GM21576 (cell line): Measurements from ENCODE around the gene XRCC1.
"Not testable (repeated sequence)": the region's sequence is repeated elsewhere in the genome, so short reads cannot be mapped to it uniquely, and the experiment has no call there.

Source experiments
- ATAC-seq: cut with Tn5 transposase; IDR thresholded peaks from one replicate; pipeline ENCODE4 v1.9.1; 2021; ENCODE audit warnings: mild to moderate bottlenecking, moderate library complexity; ENCODE audit not compliant: unreplicated experiment

Gene XRCC1

DNA sequence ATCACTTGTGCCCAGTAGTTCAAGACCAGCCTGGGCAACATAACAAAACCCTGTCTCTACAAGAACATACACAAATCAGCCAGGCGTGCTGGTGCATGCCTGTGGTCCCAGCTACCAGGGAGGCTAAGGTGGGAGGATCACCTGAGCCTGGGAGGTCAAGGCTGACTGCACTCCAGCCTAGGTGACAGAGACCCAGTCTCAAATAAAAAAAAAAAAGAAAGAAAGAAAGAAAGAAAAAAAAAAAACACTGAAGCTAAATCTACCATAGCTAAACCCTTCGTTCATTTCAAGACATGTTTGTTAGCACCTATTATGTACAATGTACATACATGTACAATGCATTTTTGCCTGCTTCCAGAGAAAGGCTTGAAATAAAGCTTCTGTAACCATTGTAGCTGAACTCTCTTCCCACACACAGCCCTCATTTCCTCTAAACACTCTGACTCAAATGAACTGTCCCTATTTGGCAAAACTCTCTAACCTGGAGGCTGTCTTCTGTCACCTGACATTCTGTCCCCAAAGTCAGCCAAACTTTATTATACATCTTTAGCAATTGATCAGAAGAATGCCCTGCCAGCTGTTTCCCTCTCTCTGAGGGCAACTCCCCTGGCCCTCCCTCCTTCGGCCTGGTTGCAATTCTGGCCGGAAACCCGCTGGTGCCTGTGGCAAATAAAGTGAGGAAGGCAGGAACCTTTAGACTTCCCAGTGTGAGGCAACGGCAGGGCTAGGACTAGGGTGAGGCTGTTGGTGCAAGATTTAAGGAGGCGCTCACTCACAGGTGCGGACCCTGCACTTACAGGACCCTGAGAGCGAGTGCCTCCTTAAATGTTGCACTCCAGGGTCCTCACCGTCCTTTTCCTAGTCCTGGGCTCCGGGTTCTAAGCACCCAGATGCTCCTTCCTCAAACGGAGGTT, 50.1 kb downstream of the XRCC1 start:
- no peak for ATAC-seq

DNA sequence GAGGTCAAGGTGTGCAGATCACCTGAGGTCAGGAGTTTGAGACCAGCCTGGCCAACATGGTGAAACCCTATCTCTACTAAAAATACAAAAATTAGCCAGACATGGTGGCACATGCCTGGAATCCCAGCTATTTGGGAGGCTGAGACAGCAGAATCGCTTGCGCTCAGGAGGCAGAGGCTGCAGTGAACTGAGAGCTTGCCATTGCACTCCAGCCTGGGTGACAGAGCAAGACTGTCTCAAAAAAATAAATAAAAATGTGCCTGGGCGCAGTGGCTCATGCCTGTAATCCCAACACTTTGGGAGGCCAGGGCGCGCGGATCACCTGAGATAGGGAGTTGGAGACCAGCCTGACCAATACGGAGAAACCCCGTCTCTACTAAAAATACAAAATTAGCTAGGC, 51.6 kb downstream of the XRCC1 start:
- not testable (repeated sequence) for ATAC-seq

- no peak for ATAC-seq
These were observed 52.4 kb downstream of the XRCC1 start for GRCh38 chr19:43522929-43523328.

- no peak for ATAC-seq
These were observed 55.8 kb downstream of the XRCC1 start for GRCh38 chr19:43519436-43520088.

GRCh38 chr19:43518051-43518450, 57.3 kb downstream of the XRCC1 start:
- ATAC-seq: no peak

DNA sequence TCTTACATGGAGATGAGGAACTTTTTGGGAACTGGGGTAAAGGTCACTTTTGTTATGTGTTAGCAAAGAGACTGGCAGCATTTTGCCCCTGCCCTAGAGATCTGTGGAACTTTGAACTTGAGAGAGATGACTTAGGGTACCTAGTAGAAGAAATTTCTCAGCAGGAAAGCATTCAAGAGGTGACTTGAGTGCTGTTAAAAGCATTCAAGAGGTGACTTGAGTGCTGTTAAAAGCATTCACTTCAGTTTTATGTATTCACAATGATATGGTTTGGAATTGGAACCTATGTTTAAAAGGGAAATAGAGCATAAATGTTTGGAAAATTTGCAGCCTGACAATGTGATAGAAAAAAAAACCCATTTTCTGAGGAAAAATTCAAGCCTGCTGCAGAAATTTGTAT, 62.9 kb downstream of the XRCC1 start:
- ATAC-seq: not testable (repeated sequence)

DNA sequence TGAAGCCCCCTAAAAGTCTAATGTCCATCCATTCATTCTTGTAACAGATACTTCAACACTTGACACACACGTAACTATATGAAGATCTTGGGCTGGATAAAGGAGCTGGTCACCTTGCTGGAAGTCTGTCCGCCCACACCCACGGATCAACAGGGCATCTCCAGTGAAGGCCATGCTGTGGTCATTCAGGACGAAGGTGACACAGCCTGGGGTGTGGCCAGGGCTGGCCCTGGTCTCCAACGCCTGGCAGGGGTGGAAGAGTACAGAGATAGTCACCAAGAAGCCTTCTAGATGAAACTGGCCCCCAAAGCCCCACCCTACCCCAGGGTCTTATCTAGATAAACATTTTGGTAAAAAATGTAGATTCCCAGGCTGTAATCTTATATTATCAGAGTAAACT, 64.0 kb downstream of the XRCC1 start:
- no peak for ATAC-seq

DNA sequence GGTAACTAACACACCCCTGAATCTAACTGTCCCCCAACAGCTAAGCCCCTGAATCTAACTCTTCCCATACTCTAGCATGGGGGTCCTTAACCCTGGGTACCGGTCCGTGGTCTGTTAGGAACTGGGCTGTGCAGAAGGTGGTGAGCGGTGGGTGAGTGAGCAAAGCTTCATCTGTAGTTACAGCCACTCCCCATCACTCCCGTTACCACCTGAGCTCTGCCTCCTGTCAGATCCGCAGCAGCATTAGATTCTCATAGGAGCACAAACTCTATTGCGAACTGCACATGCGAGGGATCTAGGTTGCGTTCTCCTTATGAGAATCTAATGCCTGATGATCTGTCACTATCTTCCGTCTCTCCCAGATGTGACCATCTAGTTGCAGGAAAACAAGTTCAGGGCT, 64.6 kb downstream of the XRCC1 start:
- ATAC-seq: no peak

DNA sequence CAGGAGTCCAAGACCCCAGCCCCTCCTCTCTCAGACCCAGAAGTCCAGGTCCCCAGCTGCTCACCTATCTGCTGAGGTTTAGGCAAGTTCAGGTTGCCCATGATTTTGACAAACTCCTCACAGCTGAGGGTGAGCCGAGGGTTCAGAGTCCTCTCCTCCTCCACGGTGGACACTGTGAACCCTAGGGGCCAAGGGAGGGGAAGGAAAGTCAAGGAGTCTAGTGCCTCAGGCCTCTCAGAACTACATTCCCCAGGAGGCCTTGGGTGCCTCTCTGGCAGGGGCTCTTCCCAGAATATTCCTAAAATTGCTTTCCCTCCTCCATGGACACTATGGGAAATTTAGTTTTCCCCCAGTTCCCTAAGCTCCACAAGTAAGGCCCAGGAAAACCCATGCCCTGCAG, 67.4 kb downstream of the XRCC1 start:
- no peak for ATAC-seq

DNA sequence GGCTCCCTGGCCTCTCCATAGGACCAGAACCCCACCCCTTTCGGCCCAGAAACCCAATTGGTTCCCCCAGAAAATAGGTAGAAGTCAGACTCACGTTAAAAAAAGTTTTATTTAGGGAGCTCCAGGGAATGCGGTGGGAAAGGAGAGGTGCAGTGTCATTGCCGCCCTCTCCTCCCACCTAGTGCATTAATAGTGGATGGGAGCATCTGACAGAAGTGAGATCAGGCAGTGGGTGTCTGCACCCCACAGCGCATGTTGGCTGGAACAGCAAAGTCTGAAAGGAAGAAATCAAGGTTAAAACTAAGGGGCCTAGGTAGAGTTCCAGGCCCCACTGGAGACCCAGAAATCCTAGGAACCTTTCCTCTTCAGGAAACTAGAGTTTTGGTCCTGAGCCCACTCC, 68.7 kb downstream of the XRCC1 start:
- no peak for ATAC-seq

GRCh38 chr19:43505941-43506340, 69.4 kb downstream of the XRCC1 start:
- ATAC-seq: no peak

- no peak for ATAC-seq
These were observed 70.2 kb downstream of the XRCC1 start for GRCh38 chr19:43505186-43505456.

- peak; percentile 22 for ATAC-seq
These were observed 70.7 kb downstream of the XRCC1 start, which contains the start of gene PHLDB3 for GRCh38 chr19:43504426-43505185. Gene PHLDB3 (minus strand): TSS chr19:43504746. CDS start chr19:43504118, 628 bp downstream.

DNA sequence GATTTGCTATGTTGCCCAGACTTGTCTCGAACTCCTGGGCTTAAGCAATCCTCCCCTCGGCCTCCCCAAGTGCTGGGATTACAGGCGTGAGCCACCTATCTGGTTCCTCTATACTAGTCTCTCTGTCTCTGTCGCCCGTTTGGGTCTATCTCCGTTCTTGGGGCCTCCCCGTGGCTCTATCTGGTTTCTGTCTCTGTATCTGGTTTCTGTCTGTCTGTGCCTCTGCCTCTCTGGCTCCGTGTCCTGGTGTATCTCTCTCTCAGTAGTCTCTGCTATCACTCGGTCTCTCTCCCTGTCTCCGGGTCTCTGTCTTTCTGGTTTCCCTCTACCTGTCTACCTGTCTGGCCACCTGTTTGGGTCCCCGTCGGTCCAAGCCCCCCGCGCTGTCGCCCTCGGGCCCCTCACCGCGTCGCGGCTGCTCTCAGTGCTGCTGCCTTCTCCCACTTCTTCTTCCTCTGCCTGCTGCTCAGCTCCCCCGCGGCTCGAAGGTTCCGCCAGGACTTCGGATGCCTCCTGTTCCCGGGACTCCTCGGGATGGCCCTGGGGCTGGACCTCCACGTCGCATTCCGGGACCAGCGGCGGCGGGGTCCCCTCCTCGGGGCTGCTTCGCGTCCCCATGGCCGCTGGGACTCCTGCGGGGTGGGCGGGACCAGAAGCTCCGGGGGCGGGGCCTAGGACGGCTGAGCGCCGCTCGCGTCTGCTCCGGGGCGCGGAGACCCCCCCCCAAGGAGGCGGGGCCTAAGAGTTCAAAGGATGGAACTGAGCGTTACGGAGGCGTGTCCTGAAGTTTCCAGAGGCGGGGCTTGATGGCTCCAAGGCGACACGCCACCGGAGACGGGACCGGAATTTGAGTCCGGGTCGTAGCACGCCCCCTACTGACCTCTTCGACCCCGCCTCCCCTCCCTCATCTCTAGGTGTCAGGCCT, 71.6 kb downstream of the XRCC1 start:
- peak; percentile 73 for ATAC-seq

DNA sequence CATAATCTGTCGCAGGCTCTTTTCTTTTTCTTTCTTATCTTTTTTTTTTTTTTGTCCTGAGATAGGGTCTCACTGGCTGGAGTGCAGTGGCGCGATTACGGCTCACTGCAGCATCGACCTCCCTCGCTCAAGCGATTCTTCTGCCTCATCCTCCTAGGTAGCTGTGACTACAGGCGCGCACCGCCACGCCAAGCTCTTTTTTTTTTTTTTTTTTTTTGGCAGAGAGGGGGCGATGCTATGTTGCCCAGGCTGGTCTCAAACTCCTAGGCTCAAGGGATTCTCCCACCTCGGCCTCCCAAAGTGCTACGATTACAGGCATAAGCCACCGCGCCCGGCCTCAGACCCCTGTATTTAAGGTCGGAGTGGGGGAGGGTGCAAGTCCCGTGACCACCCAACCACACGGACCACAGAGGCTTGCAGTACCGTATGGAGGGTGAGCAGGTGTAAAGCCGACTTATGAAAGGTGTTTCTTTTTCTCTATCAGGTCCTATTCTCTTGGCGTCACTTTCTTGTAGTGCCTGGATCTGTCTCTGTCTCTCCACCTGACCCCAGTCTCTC, 72.8 kb downstream of the XRCC1 start:
- ATAC-seq: no peak

GRCh38 chr19:43501661-43502418, 73.5 kb downstream of the XRCC1 start:
- no peak for ATAC-seq

GRCh38 chr19:43499042-43499441, 76.3 kb downstream of the XRCC1 start:
- no peak for ATAC-seq

GRCh38 chr19:43498233-43498842, 77.0 kb downstream of the XRCC1 start:
- ATAC-seq: no peak

DNA sequence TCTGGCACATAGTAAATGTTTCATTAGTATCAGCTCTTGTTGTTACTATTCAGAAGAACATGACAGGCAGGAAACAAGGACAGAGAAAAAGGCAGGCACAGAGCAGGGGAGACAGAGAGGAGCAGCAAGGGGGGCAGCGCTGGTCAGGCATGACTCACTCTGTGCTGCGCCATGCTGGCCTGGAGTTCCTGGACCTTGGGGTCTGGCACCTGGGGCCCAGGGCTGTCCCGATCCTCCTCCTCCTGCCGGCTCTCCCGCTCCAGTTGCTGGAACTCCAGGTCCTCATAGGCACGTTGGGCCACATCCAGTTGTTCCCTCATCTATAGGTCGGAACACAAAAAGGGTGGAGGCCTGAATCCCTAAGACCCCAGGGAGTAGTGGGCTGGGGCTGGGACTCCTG, 78.4 kb downstream of the XRCC1 start:
- no peak for ATAC-seq
